IMR-90 (cell line): ENCODE measurements around the gene PPP6C. TPM values are rescaled to one million over a fixed set of nuclear protein-coding genes. Genes with fewer than 3 reads are reported as not detected.

ENCODE experiments used
- ATAC-seq: fragments of 200-7000 bp; cut with Tn5 transposase; 2 replicates; pipeline ENCODE4 v1.9.1; 2020; ENCODE audit warnings: low read depth, mild to moderate bottlenecking, moderate library complexity
- BruUV-seq: library from RNA; stranded (reverse); fragments of 400-500 nt; replicated peaks from 2 replicates; lab custom pipeline; 2021; lab: Mats Ljungman, UMichigan
- CTCF ChIA-PET: fragments of 300-600 bp; formaldehyde crosslinking; extraction: SDS; loops from one replicate; lab custom pipeline; 2021; ENCODE audit warnings: antibody characterized with exemption; lab: Yijun Ruan, JAX
- POLR2A ChIA-PET: fragments of 300-600 bp; sonication (Branson Sonifier 250); formaldehyde crosslinking; loops from one replicate; lab custom pipeline; 2022; ENCODE audit warnings: antibody characterized with exemption; ENCODE audit not compliant: unreplicated experiment; lab: Charles Lee
- DNase-seq: peaks from one replicate; pipeline ENCODE4 v3.0.0; 2013
- H2AFZ ChIP-seq: replicated peaks from 2 replicates; pipeline ENCODE3; 2013; ENCODE audit warnings: low read length, mild to moderate bottlenecking; ENCODE audit not compliant: poor library complexity
- H2AK5ac ChIP-seq: 2 replicates; pipeline ENCODE4 v1.6.1; 2013; ENCODE audit warnings: low read depth, low read length, inconsistent platforms
- H2AK9ac ChIP-seq: replicated peaks from 2 replicates; pipeline ENCODE3; 2013; ENCODE audit warnings: mild to moderate bottlenecking, low read depth, low read length, moderate library complexity; ENCODE audit not compliant: poor library complexity
- H2BK120ac ChIP-seq: 2 replicates; pipeline ENCODE4 v1.6.1; 2013; ENCODE audit warnings: low read depth, low read length, inconsistent platforms
- H2BK15ac ChIP-seq: 3 replicates; pipeline ENCODE4 v1.6.1; 2013; ENCODE audit warnings: low read depth, low read length, inconsistent platforms
- H2BK20ac ChIP-seq: 2 replicates; pipeline ENCODE4 v1.6.1; 2013; ENCODE audit warnings: low read depth, mild to moderate bottlenecking, inconsistent platforms, low read length, moderate library complexity
- H2BK5ac ChIP-seq: 2 replicates; pipeline ENCODE4 v1.6.1; 2013; ENCODE audit warnings: mild to moderate bottlenecking, low read depth, low read length, inconsistent platforms; ENCODE audit not compliant: poor library complexity, severe bottlenecking
- H3K14ac ChIP-seq: replicated peaks from 2 replicates; pipeline ENCODE4 v1.6.1; 2013; ENCODE audit warnings: low read depth, low read length, inconsistent platforms
- H3K18ac ChIP-seq: 2 replicates; pipeline ENCODE4 v1.6.1; 2013; ENCODE audit warnings: low read depth, low read length, control low read depth
- H3K23ac ChIP-seq: 2 replicates; pipeline ENCODE4 v1.6.1; 2013; ENCODE audit warnings: low read depth, low read length, inconsistent platforms
- H3K27ac ChIP-seq: 2 replicates; pipeline ENCODE4 v1.5.1; 2013; ENCODE audit warnings: mild to moderate bottlenecking, control low read depth, low read length; ENCODE audit not compliant: insufficient read depth
- H3K27me3 ChIP-seq: 2 replicates; pipeline ENCODE4 v1.6.1; 2013; ENCODE audit warnings: low read length; ENCODE audit not compliant: control insufficient read depth, insufficient read depth
- H3K36me3 ChIP-seq: 2 replicates; pipeline ENCODE4 v1.6.1; 2013; ENCODE audit warnings: low read length, mixed read lengths; ENCODE audit not compliant: control insufficient read depth, insufficient read depth
- H3K4ac ChIP-seq: 2 replicates; pipeline ENCODE4 v1.6.1; 2013; ENCODE audit warnings: low read depth, low read length, inconsistent platforms
- H3K4me1 ChIP-seq: 2 replicates; pipeline ENCODE4 v1.6.1; 2013; ENCODE audit warnings: low read length, mixed read lengths; ENCODE audit not compliant: control insufficient read depth, insufficient read depth
- H3K4me2 ChIP-seq: 2 replicates; pipeline ENCODE4 v1.6.1; 2013; ENCODE audit warnings: low read depth, mild to moderate bottlenecking, control low read depth, low read length, moderate library complexity
- H3K4me3 ChIP-seq: 2 replicates; pipeline ENCODE4 v1.5.1; 2013; ENCODE audit warnings: low read depth, mild to moderate bottlenecking, control low read depth, low read length, moderate library complexity; ENCODE audit not compliant: insufficient read depth
- H3K56ac ChIP-seq: 2 replicates; pipeline ENCODE4 v1.6.1; 2013; ENCODE audit warnings: low read length, inconsistent platforms; ENCODE audit not compliant: insufficient read depth; ENCODE audit errors: extremely low read depth
- H3K79me1 ChIP-seq, 2 experiments: 2 replicates each; pipeline ENCODE4 v1.6.1; 2013; ENCODE audit warnings: low read length in 2 of 2, inconsistent platforms in 1 of 2, low read depth in 1 of 2
- H3K9ac ChIP-seq: 2 replicates; pipeline ENCODE4 v1.6.1; 2013; ENCODE audit warnings: low read depth, low read length, control low read depth
- H3K9me1 ChIP-seq: 2 replicates; pipeline ENCODE4 v1.6.1; 2013; ENCODE audit warnings: low read length, inconsistent platforms; ENCODE audit not compliant: insufficient read depth
- H3K9me3 ChIP-seq: 2 replicates; pipeline ENCODE4 v1.6.1; 2013; ENCODE audit warnings: low read length; ENCODE audit not compliant: control insufficient read depth, insufficient read depth
- H4K20me1 ChIP-seq: 2 replicates; pipeline ENCODE4 v1.6.1; 2013; ENCODE audit warnings: low read length, inconsistent platforms; ENCODE audit not compliant: insufficient read depth
- H4K5ac ChIP-seq: 2 replicates; pipeline ENCODE4 v1.6.1; 2013; ENCODE audit warnings: mild to moderate bottlenecking, low read depth, low read length, control low read depth
- H4K8ac ChIP-seq, 2 experiments: 2 replicates each; pipeline ENCODE4 v1.6.1; 2013; ENCODE audit warnings: low read depth in 2 of 2, low read length in 2 of 2, control low read depth in 1 of 2, inconsistent platforms in 1 of 2
- H4K91ac ChIP-seq: 2 replicates; pipeline ENCODE4 v1.6.1; 2013; ENCODE audit warnings: low read depth, low read length, inconsistent platforms; ENCODE audit not compliant: insufficient read depth
- BHLHE40 ChIP-seq: fragments of 150-350 bp; IDR thresholded peaks from 2 replicates; pipeline ENCODE4 v1.6.1; 2016; ENCODE audit warnings: mild to moderate bottlenecking, low read depth, low read length
- CEBPB ChIP-seq: IDR thresholded peaks from 2 replicates; pipeline ENCODE4 v1.6.1; 2012; ENCODE audit warnings: low read depth, low read length, improper control_type of control experiment
- CHD1 ChIP-seq: IDR thresholded peaks from 2 replicates; pipeline ENCODE4 v1.6.1; 2012; ENCODE audit warnings: low read depth, low read length, improper control_type of control experiment
- CTCF ChIP-seq: conservative IDR thresholded peaks from 2 replicates; pipeline ENCODE4 v1.5.1; 2012; ENCODE audit warnings: mild to moderate bottlenecking, low read depth, low read length, improper control_type of control experiment
- FOS ChIP-seq: fragments of 150-350 bp; IDR thresholded peaks from 2 replicates; pipeline ENCODE4 v1.6.1; 2016; ENCODE audit warnings: low read depth, low read length
- MAFK ChIP-seq: IDR thresholded peaks from 2 replicates; pipeline ENCODE4 v1.6.1; 2012; ENCODE audit warnings: low read depth, low read length, improper control_type of control experiment
- MXI1 ChIP-seq: IDR thresholded peaks from 2 replicates; pipeline ENCODE4 v1.6.1; 2012; ENCODE audit warnings: low read depth, mild to moderate bottlenecking, low read length, moderate library complexity, borderline replicate concordance
- RAD21 ChIP-seq: IDR thresholded peaks from 2 replicates; pipeline ENCODE4 v1.6.1; 2012; ENCODE audit warnings: low read length, improper control_type of control experiment
- RCOR1 ChIP-seq: IDR thresholded peaks from 2 replicates; pipeline ENCODE4 v1.6.1; 2012; ENCODE audit warnings: mild to moderate bottlenecking, low read length, improper control_type of control experiment; ENCODE audit not compliant: insufficient replicate concordance
- USF2 ChIP-seq: fragments of 150-350 bp; IDR thresholded peaks from 2 replicates; pipeline ENCODE4 v1.6.1; 2017; ENCODE audit warnings: mild to moderate bottlenecking, antibody characterized with exemption, low read length, low read depth
- WGBS, 2 experiments: methylation state at CpG; one replicate each; pipeline versions ENCODE4 v1.1.5 to v1.1.7; 2013; ENCODE audit warnings: missing lambda C conversion rate in 2 of 2; ENCODE audit not compliant: insufficient read length in 1 of 2; ENCODE audit errors: extremely low coverage in 2 of 2; 5-methylcytosine and 5-hydroxymethylcytosine counted together
- dilution Hi-C: fragments of 300-500 bp; cut with HindIII; formaldehyde crosslinking; loops from one replicate; pipeline ENCODE4 v1.14.3; 2018; ENCODE audit warnings: low sequenced_read_pairs; ENCODE audit not compliant: unreplicated experiment
- in situ Hi-C: fragments of 300-500 bp; cut with MboI; formaldehyde crosslinking; loops from 3 replicates; pipeline ENCODE4 v1.14.3; 2019; ENCODE audit warnings: low sequenced_read_pairs, inconsistent platforms, mixed read lengths
- intact Hi-C: fragments of 100-400 bp; cut with micrococcal nuclease; formaldehyde crosslinking; loops from 2 replicates; pipeline ENCODE4 v1.10.0; 2022
- polyA plus RNA-seq, 3 experiments: library from polyadenylated mRNA; depleted of rRNA; stranded (reverse); fragments of >200 nt; gene quantifications; 2 replicates each; pipeline ENCODE4 v1.2.3, GENCODE V29; 2012; ENCODE audit warnings: low replicate concordance in 1 of 3
- total RNA-seq: library from RNA; depleted of rRNA; stranded (reverse); fragments of >200 nt; gene quantifications from 2 replicates; pipeline ENCODE4 v1.2.3, GENCODE V29; 2012

Gene PPP6C
- total and polyA plus RNA-seq, 2 of the 4 experiments (the other 2 are of a cell fraction): 14.5 to 15.4 TPM

- no peak overlapping the region for H3K27ac ChIP-seq
- no peak overlapping the region for H2BK20ac ChIP-seq
- H3K9ac ChIP-seq: no peak overlapping the region
- WGBS, 2 experiments: no CpG with 5 or more reads among the region's 4 CpGs
- TSS peak; percentile 16 for BruUV-seq
- H3K79me1 ChIP-seq: peaks cover 9 to 40% of the 10 kb centered on the region in 2 experiments
- TF ChIP-seq USF2: no peak
- no peak for TF ChIP-seq CEBPB
- TF ChIP-seq CTCF: no peak
- no peak for TF ChIP-seq BHLHE40
- TF ChIP-seq CHD1: no peak
- TF ChIP-seq RCOR1: no peak
- no peak for TF ChIP-seq MXI1
- TF ChIP-seq RAD21: no peak
- TF ChIP-seq FOS: no peak
- no peak for TF ChIP-seq MAFK
- peak overlapping the region; percentile 58; the same call in 1 of the 2 replicates for H3K4ac ChIP-seq
- no peak overlapping the region for H3K56ac ChIP-seq
- H3K27me3 ChIP-seq: no peaks in the 10 kb centered on the region
- ChIA-PET POLR2A (interaction anchor here (0.5 to 1.1 kb wide), 2 partner anchors 35 to 216 kb away, joined by 3 to 6 read pairs; no protein-coding TSS in a partner anchor), CTCF (no interaction called here)
- ATAC-seq (no peak), DNase-seq (no peak)
- H4K5ac ChIP-seq: no peak overlapping the region
- in situ Hi-C loops (loop anchor here (5.0 to 10.0 kb wide), 3 partner anchors 199 to 367 kb away; partner anchors contain the start of genes ARPC5L, GOLGA1, NR6A1 and OLFML2A), dilution Hi-C loops (no loop called here), intact Hi-C loops (loop anchor here (2.0 kb wide), 2 partner anchors 271 to 367 kb away; no protein-coding TSS in a partner anchor)
- no peak overlapping the region; the same call in 2 of the 3 replicates for H2BK15ac ChIP-seq
- peaks cover 5% of the 10 kb centered on the region; the same call in 1 of the 2 replicates for H3K4me1 ChIP-seq
- no peak overlapping the region for H3K18ac ChIP-seq
- no peak overlapping the region for H2AFZ ChIP-seq
- no peaks in the 10 kb centered on the region for H3K9me3 ChIP-seq
- no peak overlapping the region for H2AK9ac ChIP-seq
- H4K20me1 ChIP-seq: peaks cover 3% of the 10 kb centered on the region; the same call in 1 of the 2 replicates
- H3K4me2 ChIP-seq: peak overlapping the region; percentile 53; the same call in 1 of the 2 replicates
- H2AK5ac ChIP-seq: peak overlapping the region; percentile 78; the same call in 1 of the 2 replicates
- no peak overlapping the region for H3K4me3 ChIP-seq
- no peaks in the 10 kb centered on the region; the same call in 1 of the 2 replicates for H3K36me3 ChIP-seq
- peak overlapping the region; percentile 37; the same call in 1 of the 2 replicates for H2BK120ac ChIP-seq
- no peaks in the 10 kb centered on the region for H3K9me1 ChIP-seq
- peak overlapping the region; percentile 71 for H2BK5ac ChIP-seq
- peak overlapping the region; percentile 74; the same call in 1 of the 2 replicates for H3K23ac ChIP-seq
- 0 out of 2 replicates have a peak overlapping the region, but pooled peaks have one; percentile 35 for H3K14ac ChIP-seq
- H4K91ac ChIP-seq: no peak overlapping the region; the same call in 1 of the 2 replicates
- H4K8ac ChIP-seq: peak overlapping the region in 1 of 2 experiments; percentile 20; a peak in 1 of 4 replicates
These were observed 47.9 kb downstream of the PPP6C start for GRCh38 chr9:125141751-125142150.
